GM19372 (cell line): ENCODE data around the gene GALNS.

Source experiments
- ATAC-seq: cut with Tn5 transposase; IDR thresholded peaks from one replicate; pipeline ENCODE4 v1.9.1; 2021; ENCODE audit warnings: mild to moderate bottlenecking, low read depth, moderate library complexity; ENCODE audit not compliant: unreplicated experiment

Gene GALNS

DNA sequence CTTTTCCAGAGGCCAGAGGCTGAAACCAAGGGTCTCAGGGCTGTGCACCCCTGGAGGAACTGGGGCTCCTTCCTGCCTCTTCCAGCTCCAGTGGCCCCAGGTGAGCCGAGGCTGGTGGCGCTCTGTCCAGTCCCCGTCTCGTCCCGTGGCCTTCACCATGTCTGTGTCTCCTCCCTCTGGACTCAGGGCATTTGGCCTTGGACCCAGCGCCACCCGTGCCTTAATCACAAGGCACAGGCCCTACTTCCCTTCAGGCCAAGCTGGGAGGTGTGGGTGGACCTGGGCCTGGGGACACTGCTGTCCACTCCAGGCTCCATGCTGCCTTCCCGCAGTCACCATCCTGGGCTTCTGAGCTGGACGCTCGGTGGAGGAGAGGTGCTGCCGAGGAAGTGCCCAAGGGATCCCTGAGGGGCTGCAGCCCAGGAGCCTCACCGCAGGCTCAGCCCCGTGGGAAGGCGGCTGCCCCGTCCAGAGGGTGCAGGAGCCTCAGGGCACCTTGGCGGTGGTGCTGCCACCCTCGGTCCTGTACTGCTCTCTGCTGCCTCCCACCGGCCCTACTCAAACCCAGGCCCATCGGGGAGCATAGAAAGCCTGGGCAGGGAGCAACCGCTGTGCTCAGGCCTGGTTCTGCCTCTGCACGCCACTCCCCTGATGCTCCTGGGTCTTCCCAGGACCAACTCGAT is 35.4 kb downstream of the GALNS start:
- ATAC-seq = no peak

DNA sequence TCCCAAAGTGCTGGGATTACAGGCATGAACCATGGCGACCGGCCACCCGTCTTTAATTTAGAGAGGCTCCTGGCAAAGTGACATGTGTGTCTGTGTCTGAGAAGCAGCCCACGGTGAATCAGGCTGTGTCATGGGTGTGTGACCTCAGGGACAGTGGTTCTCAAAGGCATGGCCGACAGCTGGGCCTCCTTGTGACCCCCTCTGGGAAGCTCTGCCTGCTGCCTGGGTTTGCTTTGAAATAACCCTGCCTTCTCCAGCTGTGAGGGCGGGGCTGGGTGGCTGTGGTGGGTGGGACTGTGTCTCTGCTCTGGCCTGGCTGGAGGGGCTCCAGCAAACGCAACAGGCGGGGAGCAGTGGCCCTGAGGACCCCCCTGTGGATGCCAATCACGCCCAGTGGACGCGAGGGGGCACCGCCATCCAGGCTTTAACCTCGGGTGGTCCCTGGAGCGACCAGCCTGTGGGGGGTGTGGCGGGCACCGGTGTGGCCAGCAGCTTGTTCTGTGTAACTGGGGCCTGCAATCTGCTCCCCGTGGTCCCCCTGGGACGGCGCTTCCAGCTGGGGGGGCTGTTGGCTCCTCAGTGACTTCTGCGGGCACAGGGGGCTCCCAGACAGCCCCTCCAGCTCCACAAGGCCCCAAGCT is 36.2 kb downstream of the GALNS start:
- ATAC-seq = no peak

DNA sequence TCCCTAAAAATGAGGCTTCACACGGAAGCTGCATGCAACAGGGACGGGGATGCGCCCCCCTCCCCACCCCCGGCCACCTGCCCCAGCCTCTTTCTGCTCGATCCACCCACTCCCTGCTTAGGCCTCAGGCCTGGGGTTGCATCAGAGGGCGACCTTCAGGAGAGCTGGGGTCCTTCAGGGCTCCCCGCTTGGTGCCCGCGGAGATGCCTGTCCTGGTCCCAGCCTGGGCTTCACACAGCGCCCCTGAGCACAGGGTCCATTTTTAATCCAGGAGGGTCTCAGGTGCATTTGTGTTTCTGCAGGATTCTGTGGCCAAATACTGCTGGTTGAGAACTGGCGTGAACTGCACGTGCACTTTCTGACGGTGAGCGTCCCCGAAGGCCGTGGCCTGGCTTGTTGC is 37.6 kb downstream of the GALNS start:
- ATAC-seq = no peak

DNA sequence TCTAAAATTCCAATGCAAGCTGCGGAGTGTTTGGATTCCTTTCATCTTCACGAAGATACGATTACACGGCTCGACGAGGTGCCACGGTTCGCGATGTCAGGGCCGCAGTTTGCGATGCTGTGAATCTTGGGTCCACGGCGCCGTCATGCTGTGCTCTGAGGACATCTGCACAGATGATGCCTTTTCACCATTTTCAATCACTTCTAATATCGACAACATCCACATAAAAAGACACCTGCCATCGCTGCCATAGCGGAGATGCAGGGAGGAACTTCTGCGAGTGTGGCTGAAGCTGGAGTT is 38.2 kb downstream of the GALNS start:
- ATAC-seq = no peak

DNA sequence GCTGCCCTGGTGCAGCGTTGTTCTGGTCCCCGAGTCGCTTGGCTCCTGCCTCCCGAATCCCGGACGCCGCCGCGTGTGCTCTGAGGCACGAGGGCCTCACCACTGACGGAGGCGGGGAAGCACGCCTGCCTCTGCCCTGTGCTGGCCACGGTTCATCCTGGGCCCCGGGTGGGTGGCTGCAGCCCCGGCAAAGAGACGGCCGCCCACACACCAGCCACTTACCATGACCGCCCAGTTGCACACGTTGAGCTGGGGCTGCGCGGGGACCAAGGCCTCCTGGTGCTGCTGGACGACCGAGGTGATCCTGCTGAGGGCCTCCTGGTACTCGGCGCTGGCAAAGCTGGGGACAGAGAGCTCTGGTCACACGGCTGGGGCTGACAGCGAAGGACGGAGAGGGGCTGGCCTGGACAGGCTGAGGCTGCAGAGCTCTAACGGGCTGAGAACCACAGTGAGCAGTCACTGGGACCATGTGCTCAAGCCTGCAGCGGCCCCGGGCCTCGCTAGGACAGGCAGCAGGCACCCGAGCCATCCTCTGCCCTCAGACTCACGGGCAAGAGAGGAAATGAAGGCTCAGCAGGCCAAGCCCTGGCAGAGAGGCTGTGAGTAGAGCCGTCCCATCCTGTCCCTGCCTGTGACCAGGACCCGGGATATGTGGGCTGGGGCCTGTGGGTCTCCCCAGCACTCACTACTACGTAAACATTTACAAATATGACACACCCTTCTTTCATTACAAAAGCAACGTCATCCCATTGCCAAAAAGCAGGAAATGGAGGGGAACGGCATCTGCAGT is 38.8 kb downstream of the GALNS start:
- ATAC-seq = no peak

DNA sequence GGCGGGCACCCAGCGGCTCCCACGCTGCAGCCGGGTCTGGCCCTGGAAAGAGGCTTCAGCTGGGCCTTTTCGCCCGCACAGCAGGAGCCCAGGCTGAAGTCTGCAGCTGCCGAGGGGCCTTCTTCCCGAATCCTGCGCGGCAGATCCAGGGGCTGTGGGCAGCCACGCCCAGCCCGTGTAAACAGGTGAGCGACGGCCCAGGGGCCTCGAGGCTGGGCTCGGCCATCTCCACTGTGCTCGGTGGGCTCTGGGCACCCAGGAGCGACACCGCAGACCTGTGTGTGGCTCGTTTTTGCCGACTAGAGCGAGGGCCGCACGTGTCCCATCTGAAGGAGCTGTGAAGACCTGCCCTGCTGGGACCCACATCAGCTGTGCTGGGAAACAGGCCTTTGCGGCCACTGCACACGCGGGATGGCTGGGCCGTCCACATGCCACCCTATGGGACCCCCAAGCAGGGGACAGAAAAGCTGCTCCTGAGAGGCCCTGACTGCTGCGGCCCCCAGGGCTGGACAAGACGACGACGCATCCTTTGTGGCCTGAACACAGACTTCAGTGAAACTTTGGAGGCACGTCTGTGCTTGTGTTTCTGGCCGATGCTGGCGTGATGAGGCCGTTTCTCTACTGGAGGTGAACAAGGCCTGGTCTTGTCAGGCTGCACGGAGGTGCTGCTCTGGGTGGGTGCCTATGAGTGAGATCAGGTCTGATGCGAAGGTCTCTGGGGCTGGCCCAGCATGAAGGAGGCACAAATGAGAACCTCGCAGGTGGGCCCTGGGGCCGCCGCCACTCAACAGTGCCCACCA is 39.8 kb downstream of the GALNS start:
- ATAC-seq = no peak

DNA sequence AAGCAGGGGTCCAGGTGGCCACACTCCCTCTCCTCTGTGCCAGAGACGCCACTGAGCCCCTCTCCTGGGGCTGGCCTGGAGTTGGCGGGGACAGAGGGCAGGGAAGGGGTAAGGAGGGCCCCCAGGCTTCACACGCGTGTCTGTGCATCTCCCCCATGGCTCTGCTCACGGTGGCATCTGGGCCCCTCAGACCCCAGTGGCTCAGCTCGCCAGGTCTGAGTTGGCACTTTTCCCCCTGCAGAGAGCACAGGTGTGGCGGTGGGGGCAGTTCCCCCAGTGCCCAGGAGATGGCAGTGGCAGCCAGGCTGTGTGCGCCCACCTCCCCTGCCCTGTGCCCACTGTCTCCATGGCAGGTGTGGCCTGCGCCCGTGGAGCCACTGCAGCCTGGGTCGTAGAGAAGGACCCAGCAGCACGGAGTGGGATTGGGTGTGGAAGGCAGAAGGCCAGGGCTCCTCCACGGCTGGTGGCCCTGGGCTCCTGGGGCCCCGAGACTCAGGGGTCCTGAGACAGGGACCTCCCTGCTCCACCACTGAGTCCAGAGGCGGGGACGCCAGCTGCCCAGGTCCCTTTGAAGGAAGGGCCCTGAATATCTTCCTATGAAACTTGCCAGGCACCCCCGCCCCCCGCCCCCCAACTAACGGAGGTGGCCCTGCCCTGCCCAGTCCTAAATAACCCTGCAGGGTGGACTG is 40.7 kb downstream of the GALNS start:
- no peak for ATAC-seq

DNA sequence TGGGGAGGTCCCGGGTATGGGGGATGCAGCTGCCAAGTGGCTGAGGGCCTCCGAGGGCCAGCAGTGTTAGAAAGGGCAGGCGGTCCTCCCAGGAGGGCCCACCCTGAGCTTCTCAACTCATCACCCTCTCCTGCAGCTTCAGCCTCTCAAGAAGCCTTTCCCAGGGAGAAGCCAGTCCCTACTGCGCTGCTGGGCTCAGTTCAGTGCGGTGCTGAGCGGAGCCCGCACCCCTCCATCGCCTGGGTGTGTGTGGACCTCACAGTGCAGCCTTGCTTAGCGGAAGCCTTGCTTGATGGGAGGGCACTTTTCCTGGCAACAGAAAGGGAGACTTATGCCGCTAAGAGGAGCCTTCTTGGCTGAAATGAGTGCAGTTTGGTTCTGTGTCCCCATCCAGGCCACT is 41.5 kb downstream of the GALNS start:
- no peak for ATAC-seq

DNA sequence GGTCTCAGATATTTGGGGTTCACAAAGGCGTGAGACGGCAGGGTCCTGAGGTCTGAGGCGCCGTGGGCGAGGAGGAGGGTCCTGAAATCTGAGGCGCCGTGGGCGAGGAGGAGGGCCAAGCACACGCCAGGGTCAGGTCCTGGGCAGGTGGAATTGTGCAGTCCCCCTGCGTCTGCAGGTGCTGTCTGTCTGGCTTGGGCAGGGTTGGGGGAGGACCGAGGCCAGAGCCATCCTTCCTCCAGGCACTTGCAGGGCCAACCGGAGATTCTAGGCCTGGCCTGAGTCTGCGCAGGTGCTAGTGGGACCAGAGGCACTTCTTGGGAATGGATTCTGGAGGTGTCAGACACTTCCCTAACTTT is 42.6 kb downstream of the GALNS start:
- ATAC-seq = no peak

DNA sequence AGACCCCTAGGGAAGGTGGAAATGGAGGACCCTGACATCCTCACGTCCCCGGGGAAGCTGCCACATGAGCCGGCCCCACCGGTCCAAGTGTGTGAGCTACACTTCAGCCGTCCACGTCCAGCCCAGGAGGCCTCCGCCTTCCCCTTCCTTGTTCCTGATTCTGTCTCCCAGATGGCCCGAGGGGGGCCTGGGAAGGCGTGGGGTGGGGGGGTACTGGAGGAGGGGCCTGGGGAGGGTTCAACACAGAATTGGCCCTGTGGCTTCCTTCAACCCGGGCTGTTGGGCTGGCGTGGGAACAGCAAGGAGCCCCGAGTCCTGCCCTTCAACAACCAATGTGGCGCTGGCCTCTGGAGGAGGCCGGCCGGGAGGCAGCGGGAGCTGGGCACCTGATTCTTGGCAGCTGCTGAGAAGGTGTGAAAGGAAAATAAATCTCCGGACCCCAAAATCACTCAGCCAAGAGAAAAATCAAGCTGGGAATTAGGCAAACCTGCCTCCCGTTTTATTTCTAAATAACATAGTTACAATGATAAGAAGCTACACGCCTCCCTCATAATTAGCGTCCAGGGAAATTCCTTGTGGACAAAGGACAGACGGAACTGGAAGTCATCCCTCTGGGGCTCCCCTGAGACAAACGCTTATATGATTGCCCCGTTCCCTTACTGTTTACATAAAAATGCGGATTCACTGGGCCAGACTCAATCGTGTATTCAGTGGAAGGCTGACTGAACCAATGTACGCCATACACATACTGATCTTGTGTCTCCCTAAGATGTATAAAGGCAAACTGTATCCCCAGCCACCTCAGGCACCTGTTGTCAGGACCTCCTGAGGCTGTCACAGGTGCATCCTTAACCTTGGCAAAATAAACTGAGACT is 43.2 kb downstream of the GALNS start:
- ATAC-seq = no peak

DNA sequence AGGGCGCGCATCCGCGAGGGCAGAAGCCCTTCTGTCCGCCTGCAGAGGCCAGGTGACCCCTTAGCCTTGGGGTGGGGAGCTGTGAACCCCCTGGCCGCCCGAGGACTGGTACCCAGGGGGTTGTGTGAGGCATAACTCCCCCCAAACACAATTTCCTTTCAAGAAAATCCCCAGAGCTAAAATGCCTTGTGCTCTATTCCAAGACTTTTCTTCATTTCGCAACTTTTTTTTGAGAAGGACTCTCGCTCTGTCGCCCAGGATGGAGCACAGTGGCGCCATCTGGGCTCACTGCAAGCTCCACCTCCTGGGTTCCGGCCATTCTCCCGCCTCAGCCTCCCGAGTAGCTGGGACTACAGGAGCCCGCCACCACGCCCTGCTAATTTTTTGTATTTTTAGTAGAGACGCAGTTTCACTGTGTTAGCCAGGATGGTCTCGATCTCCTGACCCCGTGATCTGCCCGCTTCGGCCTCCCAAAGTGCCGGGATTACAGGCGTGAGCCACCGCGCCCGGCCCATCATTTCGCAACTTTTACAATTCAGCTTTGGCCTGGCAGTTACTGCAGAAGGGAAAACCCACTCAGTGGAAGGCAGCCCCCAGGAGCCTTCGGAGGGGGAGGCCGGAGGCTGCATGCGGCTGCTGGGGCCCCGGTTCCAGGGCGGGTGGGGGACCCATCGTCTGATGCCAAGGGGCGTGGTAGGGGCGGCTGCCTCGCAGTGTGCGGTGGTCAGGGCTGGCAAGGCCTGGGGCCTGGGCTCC is 44.1 kb downstream of the GALNS start:
- no peak for ATAC-seq

DNA sequence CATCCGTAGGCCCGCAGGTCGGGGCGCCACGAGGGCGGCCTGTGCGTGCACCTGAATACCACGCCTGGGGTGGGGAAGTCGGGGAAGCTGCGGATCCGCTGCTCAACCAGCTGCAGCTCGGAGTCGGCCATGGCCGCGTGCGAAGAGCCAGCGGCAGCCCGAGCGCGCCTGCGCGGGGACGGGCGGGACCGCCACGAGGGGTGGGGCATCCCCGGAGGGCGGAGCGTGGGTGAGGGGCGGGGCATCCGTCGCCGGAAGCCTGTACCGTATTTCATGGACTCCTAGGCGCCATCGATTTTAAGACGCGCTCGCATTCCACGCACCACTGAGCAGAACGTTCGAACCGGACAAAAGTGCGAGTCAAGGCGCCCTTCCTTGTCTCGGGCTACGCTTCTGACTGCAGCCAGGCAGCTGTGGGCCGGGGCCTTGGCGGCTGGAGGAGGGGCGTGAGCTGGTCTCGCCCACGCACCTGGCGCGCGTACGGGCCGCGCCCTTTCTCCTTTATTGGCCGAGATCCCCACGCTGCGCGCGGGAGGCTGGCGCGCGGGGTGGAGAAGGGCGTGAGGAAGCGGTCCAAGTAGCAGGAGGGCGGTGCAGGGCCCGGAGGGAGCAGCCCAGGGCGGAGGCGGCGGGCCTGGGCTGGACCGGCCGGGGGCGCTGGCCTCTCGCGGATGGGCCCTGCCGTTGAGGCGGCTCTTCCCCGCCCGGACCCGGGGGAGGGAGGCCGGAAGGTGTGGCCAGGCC is 44.8 kb downstream of the GALNS start, which contains the start of gene APRT:
APRT (minus strand) TSS at position 160 of the 744 bp plus-strand sequence; CDS start at position 131, 29 bp downstream.
- ATAC-seq = peak; percentile 70

DNA sequence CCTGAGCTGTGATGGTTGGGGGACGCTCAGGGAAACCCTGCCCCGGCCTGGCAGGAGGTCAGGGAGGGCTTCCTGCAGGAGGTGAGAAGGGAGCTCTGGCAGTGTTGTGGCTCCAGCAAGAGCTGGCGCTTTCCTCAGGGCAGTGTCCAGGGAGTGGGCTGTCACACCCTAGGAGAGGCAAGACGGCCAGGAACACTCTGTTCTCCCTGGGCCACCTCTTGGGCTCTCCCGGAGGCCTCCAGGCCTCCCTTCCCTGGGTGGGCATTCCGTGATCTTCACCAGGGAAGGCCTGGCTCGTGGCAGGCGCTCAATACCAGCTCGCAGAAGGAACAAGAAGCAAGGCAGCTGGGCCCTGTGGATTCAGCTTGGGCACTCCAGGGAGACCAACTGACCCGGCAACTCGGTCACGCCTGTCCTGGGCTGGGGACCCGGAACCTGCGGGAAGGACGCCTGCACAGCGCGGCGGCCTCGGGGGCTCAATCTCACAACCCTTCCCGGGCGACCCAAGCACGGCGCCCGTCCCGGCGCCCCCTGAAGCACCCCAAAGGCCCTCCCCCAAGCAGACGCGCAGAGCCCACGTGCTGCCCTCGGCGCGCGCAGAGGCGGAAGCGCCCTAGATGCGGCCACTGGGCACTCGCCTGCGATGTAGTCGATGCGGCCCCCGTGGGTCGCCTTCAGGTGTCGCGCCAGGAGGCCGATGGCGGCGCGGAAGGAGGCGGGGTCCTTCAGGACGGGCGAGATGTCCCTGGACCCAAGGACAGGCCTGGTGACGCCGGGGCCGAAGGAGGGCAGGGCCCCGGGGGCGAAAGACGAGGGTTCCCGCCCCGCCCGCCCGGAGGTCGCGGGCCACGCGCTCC is 45.6 kb downstream of the GALNS start:
- ATAC-seq = peak; percentile 39

DNA sequence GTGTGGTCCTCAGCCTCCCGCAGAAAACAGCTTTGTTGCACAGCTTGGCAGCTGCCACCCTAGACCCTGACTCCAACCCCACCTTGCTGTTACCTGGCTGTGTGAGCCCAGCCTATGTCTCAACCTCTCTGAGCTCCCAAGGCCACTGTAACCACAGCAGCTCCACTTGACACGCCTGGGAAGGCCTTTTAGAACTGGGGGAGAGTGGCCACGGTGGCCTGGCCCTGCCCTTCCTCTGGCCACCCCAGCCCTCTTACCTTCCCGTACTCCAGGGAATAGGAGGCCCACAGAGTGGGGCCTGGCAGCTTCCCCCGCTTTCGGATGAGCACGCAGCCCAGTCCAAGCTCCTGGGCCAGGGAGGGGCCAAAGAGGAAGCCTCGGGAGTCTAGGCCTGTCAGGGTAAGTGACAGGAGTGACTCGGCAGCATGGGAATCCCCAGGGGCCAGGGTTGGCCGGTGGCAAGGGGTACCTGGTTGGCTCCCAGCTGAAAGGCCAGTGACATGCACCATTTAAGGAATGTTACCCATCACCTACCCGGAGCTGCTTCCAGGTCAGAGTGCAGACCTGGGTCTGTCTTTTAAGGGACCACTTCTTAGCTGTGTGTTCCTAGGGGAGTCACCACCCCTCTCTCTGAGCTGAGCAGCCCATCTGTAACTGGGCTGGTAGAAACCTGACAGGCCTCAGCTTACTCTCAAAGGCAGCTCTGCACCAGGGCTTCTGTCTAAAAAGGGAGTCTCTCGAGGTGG is 46.4 kb downstream of the GALNS start:
- ATAC-seq = no peak

DNA sequence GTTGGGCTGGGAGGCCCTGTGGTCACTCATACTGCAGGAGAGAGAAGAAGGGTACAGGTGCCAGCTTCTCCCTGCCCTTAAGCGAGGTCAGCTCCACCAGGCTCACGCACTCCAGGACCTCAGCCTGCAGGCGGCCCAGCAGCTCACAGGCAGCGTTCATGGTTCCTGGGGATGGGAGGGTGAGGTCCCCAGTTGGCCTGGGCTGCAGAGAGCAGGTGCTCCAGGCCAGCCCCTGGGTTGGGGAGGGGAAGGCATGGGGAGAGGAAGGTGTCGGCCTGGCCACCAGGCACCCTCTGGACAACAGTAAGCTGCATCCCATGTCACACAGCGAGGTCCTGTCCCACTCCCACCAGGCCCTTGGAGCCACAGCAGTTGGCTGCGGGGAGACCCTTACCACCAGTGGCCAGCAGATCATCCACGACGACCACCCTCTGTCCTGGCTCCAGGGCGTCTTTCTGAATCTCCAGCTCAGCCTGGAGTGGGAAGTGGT is 47.0 kb downstream of the GALNS start:
- ATAC-seq = no peak

DNA sequence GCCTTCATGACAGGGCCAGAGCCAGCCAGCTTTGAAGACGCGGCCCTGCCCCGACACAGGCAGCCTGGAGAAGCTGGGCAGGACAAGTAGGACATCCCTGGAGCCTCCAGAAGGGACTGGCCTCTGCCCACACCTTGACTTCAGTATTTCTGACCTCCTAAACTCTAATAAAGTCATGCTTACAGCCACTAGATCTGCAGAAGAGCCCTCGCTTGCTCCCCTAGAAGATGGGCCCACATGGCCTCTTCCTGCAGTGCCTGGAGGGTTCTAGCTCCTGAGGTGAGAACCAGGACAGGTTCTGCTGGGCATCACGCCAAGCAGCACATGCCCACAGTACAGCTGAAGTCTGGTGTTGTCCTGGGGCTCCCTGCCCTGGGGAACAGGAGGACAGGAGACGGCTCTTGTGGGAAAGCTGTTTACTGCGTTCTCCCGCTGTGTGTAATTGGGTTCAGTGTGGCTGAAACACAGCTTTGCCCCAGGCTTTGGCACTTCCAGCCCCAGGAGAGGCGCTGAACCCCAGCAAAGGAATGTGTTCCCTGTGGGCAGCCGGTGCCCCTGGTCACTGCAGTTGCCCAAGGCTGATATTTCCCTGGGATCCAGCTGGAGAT is 47.6 kb downstream of the GALNS start:
- ATAC-seq = no peak
